GM21737 (cell line): ENCODE results near the gene PDK2.

Source experiments
- ATAC-seq: cut with Tn5 transposase; IDR thresholded peaks from one replicate; pipeline ENCODE4 v1.9.1; 2021; ENCODE audit warnings: mild to moderate bottlenecking, moderate library complexity; ENCODE audit not compliant: unreplicated experiment

Gene PDK2

GRCh38 chr17:50099003-50099402 lies 3.9 kb downstream of the PDK2 start:
- ATAC-seq = no peak

- ATAC-seq = no peak
Observed at GRCh38 chr17:50100480-50100883, 5.3 kb downstream of the PDK2 start.

GRCh38 chr17:50100921-50101345 lies 5.8 kb downstream of the PDK2 start:
- ATAC-seq = no peak

- no peak for ATAC-seq
Observed at GRCh38 chr17:50101346-50102163, 6.4 kb downstream of the PDK2 start.

- no peak for ATAC-seq
Observed at GRCh38 chr17:50102164-50102991, 7.2 kb downstream of the PDK2 start.

- ATAC-seq = no peak
Observed at GRCh38 chr17:50103252-50103651, 8.1 kb downstream of the PDK2 start.

GRCh38 chr17:50103941-50104340 lies 8.8 kb downstream of the PDK2 start:
- ATAC-seq = no peak

- no peak for ATAC-seq
Observed at GRCh38 chr17:50105811-50106210, 10.7 kb downstream of the PDK2 start.

GRCh38 chr17:50106393-50107131 lies 11.4 kb downstream of the PDK2 start:
- ATAC-seq = no peak

- ATAC-seq = no peak
Observed at GRCh38 chr17:50107790-50108414, 12.8 kb downstream of the PDK2 start.

- no peak for ATAC-seq
Observed at GRCh38 chr17:50108556-50108955, 13.4 kb downstream of the PDK2 start.

- ATAC-seq = no peak
Observed at GRCh38 chr17:50109207-50109606, 14.1 kb downstream of the PDK2 start.

- no peak for ATAC-seq
Observed at GRCh38 chr17:50109785-50110184, 14.6 kb downstream of the PDK2 start.

GRCh38 chr17:50110591-50111349 lies 15.6 kb downstream of the PDK2 start:
- ATAC-seq = no peak

GRCh38 chr17:50111673-50112655 lies 16.8 kb downstream of the PDK2 start:
- no peak for ATAC-seq

GRCh38 chr17:50112694-50113093 lies 17.5 kb downstream of the PDK2 start:
- ATAC-seq = no peak

- no peak for ATAC-seq
Observed at GRCh38 chr17:50113624-50114320, 18.6 kb downstream of the PDK2 start.

- no peak for ATAC-seq
Observed at GRCh38 chr17:50114401-50114800, 19.2 kb downstream of the PDK2 start.
